Effector memory CD8-positive, alpha-beta T cell (primary cell): ENCODE data around the gene GAB2.

Experiments used
- ATAC-seq: fragments of 150-1000 bp; cut with Tn5 transposase; replicated peaks from 2 replicates; pipeline ENCODE4 v1.10.0; 2021; ENCODE audit warnings: mild to moderate bottlenecking, moderate library complexity
- DNase-seq, 3 experiments: peaks; one replicate each; pipeline ENCODE4 v3.0.0; 2021
- H3K27ac Mint-ChIP-seq, 2 donors: one replicate each; pipeline ENCODE4 v1.8.0; 2022; ENCODE audit warnings: mild to moderate bottlenecking in 2 of 2, mixed read lengths in 2 of 2, moderate library complexity in 2 of 2
- H3K27me3 Mint-ChIP-seq, 2 donors: one replicate each; pipeline ENCODE4 v1.8.0; 2022; ENCODE audit warnings: mixed read lengths in 2 of 2
- H3K36me3 Mint-ChIP-seq: one replicate; pipeline ENCODE4 v1.8.0; 2022; ENCODE audit warnings: mild to moderate bottlenecking, moderate library complexity, mixed read lengths; ENCODE audit not compliant: insufficient read depth
- H3K4me1 Mint-ChIP-seq, 2 donors: one replicate each; pipeline ENCODE4 v1.8.0; 2022; ENCODE audit warnings: low read depth in 2 of 2, mixed read lengths in 2 of 2
- H3K4me3 Mint-ChIP-seq, 2 donors: one replicate each; pipeline ENCODE4 v1.8.0; 2022; ENCODE audit warnings: mild to moderate bottlenecking in 2 of 2, mixed read lengths in 2 of 2, moderate library complexity in 2 of 2
- H3K9me3 Mint-ChIP-seq, 2 donors: one replicate each; pipeline ENCODE4 v1.8.0; 2022; ENCODE audit warnings: mixed read lengths in 2 of 2

Gene GAB2

DNA sequence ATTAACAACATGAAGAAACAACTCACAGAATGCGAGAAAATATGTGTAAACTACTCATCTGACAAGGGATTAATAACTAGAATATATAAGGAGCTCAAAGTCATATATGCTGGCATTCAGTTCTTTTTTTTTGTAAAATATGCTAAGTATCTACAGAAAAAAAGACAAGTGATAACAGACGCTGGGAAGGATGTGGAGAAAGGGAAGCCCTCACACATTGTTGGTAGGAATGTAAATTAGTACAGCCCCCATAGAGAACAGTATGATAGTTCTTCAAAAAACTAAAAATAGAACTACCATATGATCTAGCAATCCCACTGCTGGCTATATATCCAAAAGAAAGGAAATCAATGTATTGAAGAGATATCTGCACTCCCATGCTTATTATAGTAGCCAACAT is 13.8 kb downstream of the GAB2 start:
- Mint-ChIP-seq H3K36me3 (no peaks in the 10 kb centered on the region), H3K9me3 (no peaks in the 10 kb centered on the region), H3K27me3 (peaks cover 0 to 5% of the 10 kb centered on the region in 2 donors), H3K4me3 (no peak overlapping the region), H3K4me1 (no peaks in the 10 kb centered on the region), H3K27ac (no peak overlapping the region)
- DNase-seq (no peak), ATAC-seq (no peak)

DNA sequence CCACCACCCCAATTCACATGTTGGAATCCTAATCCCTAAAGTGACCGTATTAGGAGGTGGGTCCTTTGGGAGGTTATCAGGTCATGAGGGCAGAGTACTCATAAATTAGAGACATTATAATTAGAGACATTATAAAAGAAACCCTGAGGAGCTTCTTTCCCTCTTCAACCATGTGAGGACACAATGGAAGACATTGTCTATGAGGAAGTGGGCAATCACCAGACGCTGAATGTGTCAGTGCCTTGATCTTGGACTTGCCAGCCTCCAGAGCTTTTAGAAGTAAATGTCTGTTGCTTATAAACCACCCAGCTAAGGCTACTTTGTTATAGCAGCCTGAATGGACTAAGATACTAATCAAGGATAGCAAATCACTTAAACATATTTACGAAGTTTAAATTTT is 14.8 kb downstream of the GAB2 start:
- H3K36me3 Mint-ChIP-seq, result no peaks in the 10 kb centered on the region
- H3K27ac Mint-ChIP-seq, result no peak overlapping the region
- no peak for DNase-seq

DNA sequence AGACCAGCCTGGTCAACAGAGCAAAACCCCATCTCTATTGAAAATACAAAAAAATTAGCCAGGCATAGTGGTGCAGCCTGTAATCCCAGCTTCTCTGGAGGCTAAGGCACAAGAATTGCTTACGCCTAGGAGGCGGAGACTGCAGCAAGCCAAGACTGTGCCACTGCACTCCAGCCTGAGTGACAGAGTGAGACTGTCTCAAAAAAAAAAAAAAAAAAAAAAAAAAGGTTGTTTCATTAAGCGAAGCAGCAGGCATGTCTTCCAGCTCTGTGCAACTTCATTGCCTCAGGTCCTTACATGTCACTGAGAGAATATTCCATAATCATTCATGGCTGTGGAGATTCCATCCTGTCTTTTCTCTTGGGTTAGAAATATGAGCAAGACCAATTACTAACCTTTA is 16.9 kb downstream of the GAB2 start:
- Mint-ChIP-seq H3K4me1 (peaks cover 0 to 4% of the 10 kb centered on the region in 2 donors), H3K27ac (no peak overlapping the region), H3K9me3 (no peaks in the 10 kb centered on the region), H3K36me3 (no peaks in the 10 kb centered on the region), H3K27me3 (peaks cover 0 to 5% of the 10 kb centered on the region in 2 donors), H3K4me3 (no peak overlapping the region)
- DNase-seq (no peak), ATAC-seq (no peak)

More for the DNA sequence above, 14.8 kb downstream of the GAB2 start:
- Mint-ChIP-seq H3K27me3 (peaks cover 0 to 5% of the 10 kb centered on the region in 2 donors), H3K4me1 (no peaks in the 10 kb centered on the region), H3K9me3 (no peaks in the 10 kb centered on the region), H3K4me3 (no peak overlapping the region)
- ATAC-seq, result no peak

DNA sequence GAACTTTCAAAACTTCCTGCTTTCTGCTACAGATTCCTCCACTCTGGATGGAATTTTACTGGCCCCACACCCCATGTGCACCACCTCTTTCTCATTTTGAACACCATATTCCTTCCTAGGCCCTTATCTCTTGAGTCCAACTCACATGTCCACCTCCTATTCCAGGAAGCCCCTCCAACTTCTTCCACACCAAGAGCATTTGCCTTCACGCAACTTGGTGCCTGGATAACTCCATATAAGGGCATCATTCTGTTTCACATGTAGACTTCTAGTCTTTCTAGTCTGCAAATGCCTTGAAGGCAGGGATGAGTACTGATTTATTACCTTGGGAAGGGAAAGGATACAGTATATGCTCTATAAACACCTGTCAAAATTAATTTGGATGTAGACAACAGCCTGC is 17.5 kb downstream of the GAB2 start:
- Mint-ChIP-seq H3K4me3 (no peak overlapping the region), H3K9me3 (no peaks in the 10 kb centered on the region), H3K4me1 (peaks cover 0 to 4% of the 10 kb centered on the region in 2 donors), H3K36me3 (no peaks in the 10 kb centered on the region), H3K27me3 (peaks cover 0 to 5% of the 10 kb centered on the region in 2 donors), H3K27ac (no peak overlapping the region)
- ATAC-seq (no peak), DNase-seq (no peak)

DNA sequence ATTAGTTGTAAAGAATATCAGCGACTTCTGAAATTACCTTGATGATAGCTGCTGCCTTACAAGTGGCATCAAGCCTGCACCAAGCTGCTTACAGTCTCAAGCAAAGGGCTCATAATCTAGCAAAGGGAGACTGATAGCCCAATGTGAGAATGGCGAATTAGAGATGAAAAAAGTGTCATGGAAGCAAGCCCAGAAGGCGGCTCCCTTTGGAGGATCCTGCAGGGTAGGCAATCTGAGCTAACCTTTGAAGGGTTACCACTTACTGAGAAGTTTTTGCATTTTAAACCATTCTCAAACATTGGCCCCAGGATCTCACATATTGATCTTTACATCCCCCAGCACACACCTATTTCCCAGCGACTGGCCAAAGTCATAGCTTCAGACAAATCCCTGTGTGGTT is 18.5 kb downstream of the GAB2 start:
- no peaks in the 10 kb centered on the region for H3K9me3 Mint-ChIP-seq
- H3K4me1 Mint-ChIP-seq, result peaks cover 0 to 4% of the 10 kb centered on the region in 2 donors
- peaks cover 6% of the 10 kb centered on the region in 2 donors for H3K27me3 Mint-ChIP-seq

DNA sequence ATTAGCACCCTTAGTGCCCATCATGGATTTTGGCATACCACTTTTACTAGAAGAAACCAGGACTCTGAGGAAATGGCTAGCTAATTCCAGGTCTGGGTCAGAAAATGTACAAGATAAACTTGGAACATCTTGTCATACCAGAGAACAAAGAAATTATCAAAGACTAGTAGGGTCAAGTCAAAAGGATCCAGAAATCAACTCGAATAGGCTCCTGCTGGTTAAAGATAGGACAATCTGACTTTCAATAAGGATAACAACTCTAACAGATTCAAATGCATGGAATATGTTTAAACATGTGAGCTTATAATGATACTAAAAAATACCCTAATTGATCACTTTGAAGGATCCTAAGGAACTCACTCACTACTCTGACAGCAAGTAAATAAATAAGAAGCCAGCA is 18.9 kb downstream of the GAB2 start:
- no peaks in the 10 kb centered on the region for H3K9me3 Mint-ChIP-seq
- H3K36me3 Mint-ChIP-seq, result no peaks in the 10 kb centered on the region
- peaks cover 6 to 10% of the 10 kb centered on the region in 2 donors for H3K27me3 Mint-ChIP-seq
- DNase-seq (no peak), ATAC-seq (no peak)
- no peak overlapping the region for H3K4me3 Mint-ChIP-seq
- peaks cover 0 to 4% of the 10 kb centered on the region in 2 donors for H3K4me1 Mint-ChIP-seq
- H3K27ac Mint-ChIP-seq, result no peak overlapping the region

More for the DNA sequence above, 18.5 kb downstream of the GAB2 start:
- Mint-ChIP-seq H3K27ac (no peak overlapping the region), H3K4me3 (no peak overlapping the region), H3K36me3 (no peaks in the 10 kb centered on the region)
- no peak for DNase-seq
- ATAC-seq, result no peak

DNA sequence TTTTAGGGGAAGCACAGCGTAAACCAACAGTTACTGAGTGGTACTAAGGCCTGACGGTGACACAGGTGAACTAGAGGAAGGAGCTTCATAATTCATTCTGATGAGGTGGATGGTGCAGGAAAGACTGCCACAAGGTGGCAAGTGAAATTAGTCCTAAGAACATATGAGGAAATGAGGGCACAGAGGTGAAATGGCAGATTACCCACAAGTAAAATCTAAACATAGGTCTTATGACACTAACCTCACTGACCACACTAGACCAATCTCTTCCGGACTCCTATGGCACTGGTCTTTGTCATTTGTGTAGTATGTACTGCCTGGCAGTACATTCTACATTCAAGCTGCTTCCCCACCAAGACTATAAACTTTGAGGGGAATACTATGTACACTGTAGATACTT is 20.2 kb downstream of the GAB2 start:
- Mint-ChIP-seq H3K4me3 (no peak overlapping the region), H3K4me1 (peaks cover 0 to 4% of the 10 kb centered on the region in 2 donors), H3K9me3 (no peaks in the 10 kb centered on the region), H3K27ac (no peak overlapping the region), H3K36me3 (no peaks in the 10 kb centered on the region), H3K27me3 (peaks cover 6 to 10% of the 10 kb centered on the region in 2 donors)
- ATAC-seq (peak; percentile 75), DNase-seq (no peak)

DNA sequence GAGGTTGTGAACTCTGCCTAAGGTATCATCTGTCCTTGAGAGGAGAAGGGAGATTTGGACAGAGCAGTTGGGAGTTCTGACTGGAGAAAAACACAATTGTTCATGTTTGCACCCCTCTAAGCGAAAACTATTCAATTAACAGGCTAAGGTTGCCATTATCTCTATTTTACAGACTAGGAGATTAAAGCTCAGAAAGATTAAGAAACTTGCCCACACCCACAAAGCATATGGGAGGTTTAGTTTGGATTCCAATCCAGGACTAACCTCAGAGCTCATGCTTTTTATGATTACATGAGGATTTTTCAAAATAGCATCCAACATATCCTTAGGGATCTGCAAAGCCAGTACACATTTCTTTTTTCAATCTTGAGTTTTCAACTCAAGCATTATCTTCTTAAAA is 22.0 kb downstream of the GAB2 start:
- Mint-ChIP-seq H3K27me3 (peaks cover 6 to 10% of the 10 kb centered on the region in 2 donors), H3K9me3 (no peaks in the 10 kb centered on the region), H3K4me3 (no peak overlapping the region), H3K4me1 (peaks cover 0 to 4% of the 10 kb centered on the region in 2 donors), H3K27ac (no peak overlapping the region), H3K36me3 (no peaks in the 10 kb centered on the region)
- ATAC-seq, result no peak
- no peak for DNase-seq

DNA sequence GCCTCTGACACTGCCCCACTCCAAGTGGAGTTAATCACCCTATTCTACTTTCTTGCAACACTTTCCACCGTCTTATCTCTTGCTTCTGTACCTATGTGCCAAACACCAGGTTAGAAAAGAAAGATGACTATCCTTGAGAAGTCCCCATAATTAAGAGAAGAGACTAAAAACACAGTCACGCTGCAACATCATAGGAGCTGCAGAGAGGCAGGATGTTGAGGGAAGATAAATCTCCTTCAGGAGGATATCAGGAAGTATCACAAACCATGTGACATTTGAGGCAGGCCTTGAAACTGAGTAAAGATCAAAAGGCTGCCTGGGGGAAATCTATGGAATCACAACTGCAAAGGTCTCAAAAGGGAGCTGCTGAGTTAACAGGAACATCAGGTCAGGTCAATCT is 24.8 kb downstream of the GAB2 start:
- peaks cover 0 to 4% of the 10 kb centered on the region in 2 donors for H3K4me1 Mint-ChIP-seq
- H3K27me3 Mint-ChIP-seq, result peaks cover 6 to 10% of the 10 kb centered on the region in 2 donors
- H3K9me3 Mint-ChIP-seq, result no peaks in the 10 kb centered on the region
- DNase-seq, result no peak
- no peak overlapping the region for H3K27ac Mint-ChIP-seq
- ATAC-seq, result no peak
- H3K36me3 Mint-ChIP-seq, result no peaks in the 10 kb centered on the region
- no peak overlapping the region for H3K4me3 Mint-ChIP-seq

DNA sequence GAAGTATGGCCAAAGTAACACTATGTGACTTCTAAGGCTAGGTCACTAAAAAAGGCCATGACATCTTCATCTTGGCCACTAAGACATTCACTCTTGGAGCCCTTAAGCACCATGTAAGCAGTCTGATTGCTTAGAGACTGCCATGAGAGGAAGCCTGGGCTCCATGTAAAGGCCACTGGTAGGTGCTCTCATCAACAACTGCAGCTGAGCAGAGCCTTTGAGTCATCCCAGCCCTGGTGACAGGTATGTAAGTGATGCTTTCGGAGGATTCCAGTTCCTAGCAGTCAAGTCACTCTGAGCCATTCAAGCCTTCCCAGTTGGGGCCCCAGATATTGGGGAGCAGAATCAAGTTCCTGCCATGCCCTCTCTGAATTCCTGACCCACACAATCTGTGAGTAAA is 26.2 kb downstream of the GAB2 start:
- no peaks in the 10 kb centered on the region for H3K36me3 Mint-ChIP-seq
- H3K27ac Mint-ChIP-seq, result no peak overlapping the region
- DNase-seq, result no peak
- ATAC-seq, result no peak
- H3K27me3 Mint-ChIP-seq, result peaks cover 6 to 10% of the 10 kb centered on the region in 2 donors
- H3K9me3 Mint-ChIP-seq, result no peaks in the 10 kb centered on the region
- H3K4me1 Mint-ChIP-seq, result no peaks in the 10 kb centered on the region
- no peak overlapping the region for H3K4me3 Mint-ChIP-seq

DNA sequence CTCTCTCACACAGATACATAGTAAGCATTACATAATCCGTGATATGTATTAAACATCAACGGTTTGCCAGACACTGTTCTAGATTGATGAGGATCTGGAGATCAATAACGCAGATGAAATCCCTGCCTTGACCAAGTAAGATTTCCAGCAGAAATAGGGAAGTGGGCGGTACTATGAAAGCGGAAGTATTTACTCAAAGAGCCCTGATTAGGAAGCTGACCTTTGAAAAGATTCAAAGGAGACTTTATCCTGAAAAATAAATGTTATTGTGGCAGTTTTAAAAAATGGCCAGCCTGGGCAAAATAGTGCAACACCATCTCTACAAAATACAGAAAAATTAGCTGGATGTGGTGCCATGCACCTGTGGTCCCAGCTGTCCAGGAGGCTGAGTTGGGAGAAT is 26.8 kb downstream of the GAB2 start:
- Mint-ChIP-seq H3K4me1 (no peaks in the 10 kb centered on the region), H3K27me3 (peaks cover 6 to 10% of the 10 kb centered on the region in 2 donors), H3K36me3 (no peaks in the 10 kb centered on the region), H3K4me3 (no peak overlapping the region), H3K9me3 (no peaks in the 10 kb centered on the region), H3K27ac (no peak overlapping the region)
- DNase-seq (no peak), ATAC-seq (no peak)

DNA sequence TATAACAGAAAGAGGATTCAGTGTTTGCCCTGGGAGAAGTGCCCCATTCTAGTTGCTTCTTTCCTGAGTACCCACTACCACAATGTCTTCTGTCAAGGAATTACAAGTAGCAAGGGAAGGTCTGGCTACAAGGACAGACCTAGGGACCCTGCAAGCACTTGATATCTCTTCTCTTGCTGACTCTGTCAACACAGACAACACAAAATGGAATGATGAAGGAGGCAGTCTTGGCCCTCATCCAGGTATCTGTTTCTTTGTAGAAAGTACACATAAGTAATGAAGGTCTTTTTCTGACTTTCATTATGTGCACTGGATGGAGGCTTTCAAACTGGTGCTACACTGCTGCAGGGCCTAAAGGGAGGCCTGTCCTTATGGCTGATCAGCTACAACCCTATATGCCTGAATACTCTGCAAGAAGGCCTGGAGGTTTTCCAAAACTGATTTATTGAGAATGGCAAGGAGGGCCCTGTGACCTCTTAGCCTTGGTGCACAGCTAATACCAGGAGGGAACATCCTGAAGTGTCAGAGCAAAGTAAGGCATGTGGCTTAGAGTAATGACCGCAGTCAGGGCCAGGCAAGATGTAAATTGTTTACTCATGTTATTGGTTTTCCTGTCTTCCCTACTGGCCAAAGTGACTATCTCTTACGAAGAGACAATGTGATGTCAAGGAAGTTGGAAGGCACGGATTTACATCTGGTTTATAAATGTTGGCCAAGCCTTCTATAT is 31.2 kb downstream of the GAB2 start:
- no peak overlapping the region for H3K4me3 Mint-ChIP-seq
- no peaks in the 10 kb centered on the region for H3K4me1 Mint-ChIP-seq
- H3K27me3 Mint-ChIP-seq, result peaks cover 11 to 15% of the 10 kb centered on the region in 2 donors
- H3K36me3 Mint-ChIP-seq, result no peaks in the 10 kb centered on the region
- H3K27ac Mint-ChIP-seq, result no peak overlapping the region
- H3K9me3 Mint-ChIP-seq, result peaks cover 0 to 8% of the 10 kb centered on the region in 2 donors
- DNase-seq (no peak), ATAC-seq (no peak)

DNA sequence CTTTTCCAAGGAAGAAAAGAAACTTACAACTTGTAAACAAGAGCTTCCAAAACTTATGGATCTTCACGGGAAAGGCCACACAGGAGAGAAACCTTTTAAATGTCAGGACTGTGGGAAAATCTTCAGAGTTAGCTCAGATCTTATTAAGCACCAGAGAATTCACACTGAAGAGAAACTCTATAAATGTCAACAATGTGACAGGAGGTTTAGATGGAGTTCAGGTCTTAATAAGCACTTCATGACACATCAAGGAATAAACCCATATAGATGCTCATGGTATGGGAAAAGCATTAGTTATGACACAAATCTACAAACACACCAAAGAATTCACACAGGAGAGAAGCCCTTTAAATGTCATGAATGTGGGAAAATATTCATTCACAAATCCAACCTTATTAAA is 32.4 kb downstream of the GAB2 start:
- H3K4me3 Mint-ChIP-seq, result no peak overlapping the region
- peaks cover 0 to 8% of the 10 kb centered on the region in 2 donors for H3K9me3 Mint-ChIP-seq
- no peak for DNase-seq
- H3K36me3 Mint-ChIP-seq, result no peaks in the 10 kb centered on the region
- peaks cover 15% of the 10 kb centered on the region in 2 donors for H3K27me3 Mint-ChIP-seq
- no peak for ATAC-seq
- H3K4me1 Mint-ChIP-seq, result no peaks in the 10 kb centered on the region
- H3K27ac Mint-ChIP-seq, result no peak overlapping the region

DNA sequence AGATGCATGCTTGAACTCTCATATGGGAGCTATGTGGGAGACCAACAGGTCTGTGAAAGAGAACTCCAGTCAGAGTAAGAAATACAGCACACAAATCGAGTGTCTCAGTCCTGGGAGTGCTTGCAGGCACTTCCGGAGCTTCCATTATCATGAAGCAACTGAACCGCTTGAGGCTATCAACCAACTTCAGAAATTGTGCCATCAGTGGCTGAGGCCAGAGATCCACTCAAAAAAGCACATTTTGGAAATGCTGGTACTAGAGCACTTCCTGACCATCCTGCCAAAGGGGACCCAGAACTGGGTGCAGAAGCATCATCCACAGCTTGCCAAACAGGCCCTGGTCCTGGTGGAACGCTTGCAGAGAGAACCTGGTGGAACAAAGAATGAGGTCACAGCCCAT is 33.4 kb downstream of the GAB2 start:
- Mint-ChIP-seq H3K9me3 (peaks cover 0 to 8% of the 10 kb centered on the region in 2 donors), H3K27me3 (peaks cover 15% of the 10 kb centered on the region in 2 donors), H3K4me1 (peaks cover 0 to 2% of the 10 kb centered on the region in 2 donors), H3K27ac (peak overlapping the region in 1 of 2 donors; percentile 33), H3K36me3 (no peaks in the 10 kb centered on the region), H3K4me3 (no peak overlapping the region)
- DNase-seq (no peak), ATAC-seq (no peak)
